CD4-positive, alpha-beta memory T cell (primary cell): ENCODE results near the gene NR1D1. TPM values are rescaled to one million over a fixed set of nuclear protein-coding genes. Genes with fewer than 3 reads are reported as not detected.

Source experiments
- CTCF ChIA-PET: fragments of 350-600 bp; sonication (Branson Sonifier 250); formaldehyde crosslinking; loops from one replicate; lab custom pipeline; 2021; ENCODE audit warnings: inconsistent platforms; ENCODE audit not compliant: partially characterized antibody; lab: Charles Lee
- POLR2A ChIA-PET: fragments of 350-600 bp; sonication (Branson Sonifier 250); formaldehyde crosslinking; loops from one replicate; lab custom pipeline; 2021; ENCODE audit not compliant: partially characterized antibody; lab: Charles Lee
- DNase-seq, 5 donors: peaks; one replicate each; pipeline versions ENCODE4 v3.0.0 to v3.0.0-alpha.2; 2020 to 2022; ENCODE audit warnings: mixed read lengths in 1 of 5
- H3K27ac ChIP-seq: one replicate; pipeline ENCODE4 v1.7.0; 2013; ENCODE audit warnings: low read depth, low read length
- H3K27me3 ChIP-seq: 2 replicates; pipeline ENCODE4 v1.7.0; 2013; ENCODE audit warnings: mild to moderate bottlenecking, low read length, moderate library complexity; ENCODE audit not compliant: insufficient read depth
- H3K36me3 ChIP-seq: 2 replicates; pipeline ENCODE4 v1.7.0; 2013; ENCODE audit warnings: mild to moderate bottlenecking, low read length, moderate library complexity; ENCODE audit not compliant: insufficient read depth
- H3K4me1 ChIP-seq: 2 replicates; pipeline ENCODE4 v1.7.0; 2013; ENCODE audit warnings: mild to moderate bottlenecking, low read length, moderate library complexity; ENCODE audit not compliant: insufficient read depth
- H3K4me3 ChIP-seq, 2 donors: one replicate each; pipeline ENCODE4 v1.7.0; 2013; ENCODE audit warnings: low read length in 2 of 2, mild to moderate bottlenecking in 1 of 2
- H3K9me3 ChIP-seq, 2 donors: one replicate each; pipeline ENCODE4 v1.7.0; 2013; ENCODE audit warnings: low read length in 2 of 2, control low read depth in 1 of 2; ENCODE audit not compliant: control insufficient read depth in 1 of 2
- H3K27ac Mint-ChIP-seq, 7 donors: one replicate each; pipeline ENCODE4 v1.8.0; 2020 to 2021; ENCODE audit warnings: mixed read lengths in 7 of 7, mild to moderate bottlenecking in 6 of 7, inconsistent platforms in 3 of 7, moderate library complexity in 3 of 7
- H3K27me3 Mint-ChIP-seq, 2 donors: one replicate each; pipeline ENCODE4 v1.8.0; 2020 to 2021; ENCODE audit warnings: mixed read lengths in 2 of 2
- H3K36me3 Mint-ChIP-seq, 2 donors: one replicate each; pipeline ENCODE4 v1.8.0; 2020 to 2021; ENCODE audit warnings: mixed read lengths in 2 of 2, inconsistent platforms in 1 of 2, mild to moderate bottlenecking in 1 of 2
- H3K4me1 Mint-ChIP-seq, 4 donors: one replicate each; pipeline ENCODE4 v1.8.0; 2020 to 2021; ENCODE audit warnings: mixed read lengths in 4 of 4, mild to moderate bottlenecking in 1 of 4
- H3K4me3 Mint-ChIP-seq, 8 donors: one replicate each; pipeline ENCODE4 v1.8.0; 2020 to 2021; ENCODE audit warnings: mixed read lengths in 8 of 8, mild to moderate bottlenecking in 7 of 8, moderate library complexity in 6 of 8, inconsistent platforms in 3 of 8
- H3K9me3 Mint-ChIP-seq, 8 donors: one replicate each; pipeline ENCODE4 v1.8.0; 2020 to 2021; ENCODE audit warnings: mixed read lengths in 8 of 8, mild to moderate bottlenecking in 5 of 8, inconsistent platforms in 3 of 8, moderate library complexity in 1 of 8
- intact Hi-C: fragments of 100-400 bp; cut with micrococcal nuclease; formaldehyde crosslinking; loops from one replicate; pipeline ENCODE4 v1.15.1; 2023
- polyA plus RNA-seq, 2 donors: library from polyadenylated mRNA; unstranded; fragments of 300-500 nt; fragmentation: Illumina TruSeq; gene quantifications; one replicate each; pipeline ENCODE4 v1.2.3, GENCODE V29; 2021
- total RNA-seq, 2 experiments: library from RNA; stranded (reverse); gene quantifications; one replicate each; pipeline ENCODE4 v1.2.3, GENCODE V29; 2021

NR1D1 gene
- total and polyA plus RNA-seq, 4 experiments from 2014 or later = 5.7 to 15.1 (median 13.6) TPM

DNA sequence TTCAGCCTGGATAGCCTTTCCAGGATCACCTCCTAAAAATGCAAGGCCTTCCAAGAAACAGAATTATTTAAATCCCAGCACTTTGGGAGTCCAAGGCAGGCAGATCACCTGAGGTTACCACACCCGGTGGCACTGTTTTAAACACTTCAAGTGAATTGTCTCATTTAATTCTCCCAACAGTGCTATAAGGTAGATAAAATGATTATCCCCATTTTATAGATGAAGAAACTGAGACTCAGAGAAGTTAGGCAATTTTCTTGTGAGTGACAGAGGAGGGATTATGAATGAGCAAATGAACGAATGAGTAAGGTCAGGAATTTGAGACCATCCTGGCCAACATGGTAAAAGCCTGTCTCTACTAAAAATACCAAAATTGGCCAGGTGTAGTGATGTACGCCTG lies 20.8 kb downstream of the NR1D1 start:
- peaks cover 0 to 1% (median 0%) of the 10 kb centered on the region in 8 donors for H3K9me3 Mint-ChIP-seq
- ChIA-PET CTCF (interaction anchor here (1.2 to 26.4 kb wide), 3 partner anchors 15 to 70 kb away, joined by 3 to 543 read pairs (median 139); partner anchors contain the start of genes NR1D1 and THRA), POLR2A (no interaction called here)
- H3K27ac Mint-ChIP-seq = peak overlapping the region in 3 of 7 donors; percentile 25 to 30 (median 29)
- Histone ChIP-seq H3K4me1 (peaks cover 17% of the 10 kb centered on the region), H3K27ac (no peak overlapping the region), H3K9me3 (no peaks in the 10 kb centered on the region), H3K27me3 (no peaks in the 10 kb centered on the region), H3K4me3 (no peak overlapping the region), H3K36me3 (peaks cover 10% of the 10 kb centered on the region)
- H3K27me3 Mint-ChIP-seq = no peaks in the 10 kb centered on the region
- H3K4me1 Mint-ChIP-seq = peaks cover 11 to 23% (median 18%) of the 10 kb centered on the region in 4 donors
- H3K36me3 Mint-ChIP-seq = peaks cover 21 to 38% of the 10 kb centered on the region in 2 donors
- DNase-seq = no peak
- intact Hi-C loops = no loop called here
- no peak overlapping the region for H3K4me3 Mint-ChIP-seq

GRCh38 chr17:40076591-40076990 lies 23.8 kb downstream of the NR1D1 start:
- Histone ChIP-seq H3K27me3 (no peaks in the 10 kb centered on the region), H3K27ac (no peak overlapping the region), H3K4me3 (no peak overlapping the region), H3K4me1 (peaks cover 26% of the 10 kb centered on the region), H3K9me3 (no peaks in the 10 kb centered on the region), H3K36me3 (no peaks in the 10 kb centered on the region)
- ChIA-PET CTCF (interaction anchor here (1.1 to 26.4 kb wide), 11 partner anchors 9 to 126 kb away, joined by 3 to 543 read pairs (median 13); partner anchors contain the start of genes NR1D1 and THRA), POLR2A (interaction anchor here (1.7 to 15.8 kb wide), 6 partner anchors 12 to 45 kb away, joined by 3 to 304 read pairs (median 18); partner anchors contain the start of genes MED24 and NR1D1)
- Mint-ChIP-seq H3K27me3 (no peaks in the 10 kb centered on the region), H3K4me1 (peaks cover 17 to 33% (median 27%) of the 10 kb centered on the region in 4 donors), H3K4me3 (no peak overlapping the region), H3K36me3 (peaks cover 8 to 25% of the 10 kb centered on the region in 2 donors), H3K9me3 (peaks cover 0 to 1% (median 0%) of the 10 kb centered on the region in 8 donors), H3K27ac (no peak overlapping the region)
- intact Hi-C loops = no loop called here
- DNase-seq = peak in 1 of 5 donors; percentile 5

GRCh38 chr17:40075942-40076498 lies 24.4 kb downstream of the NR1D1 start:
- Histone ChIP-seq H3K4me1 (peaks cover 31% of the 10 kb centered on the region), H3K27me3 (no peaks in the 10 kb centered on the region), H3K36me3 (no peaks in the 10 kb centered on the region), H3K9me3 (no peaks in the 10 kb centered on the region), H3K4me3 (no peak overlapping the region), H3K27ac (no peak overlapping the region)
- POLR2A ChIA-PET = interaction anchor here (0.6 to 15.8 kb wide), 12 partner anchors 9 to 64 kb away, joined by 3 to 304 read pairs (median 8); partner anchors contain the start of genes CASC3, MED24, NR1D1 and THRA
- CTCF ChIA-PET = interaction anchor here (0.6 to 26.4 kb wide), 27 partner anchors 9 to 235 kb away, joined by 3 to 543 read pairs (median 7); partner anchors contain the start of genes CASC3, MED24, NR1D1 and PSMD3
- H3K4me3 Mint-ChIP-seq = peak overlapping the region in 4 of 8 donors; percentile 35 to 80 (median 63)
- H3K9me3 Mint-ChIP-seq = peaks cover 0 to 1% (median 0%) of the 10 kb centered on the region in 8 donors
- DNase-seq = peak in 1 of 5 donors; percentile 2
- H3K27me3 Mint-ChIP-seq = no peaks in the 10 kb centered on the region
- peaks cover 8 to 24% of the 10 kb centered on the region in 2 donors for H3K36me3 Mint-ChIP-seq
- intact Hi-C loops = loop anchor here (1.0 to 2.0 kb wide), 3 partner anchors 23 to 63 kb away; no protein-coding TSS in a partner anchor
- H3K27ac Mint-ChIP-seq = peak overlapping the region in 4 of 7 donors; percentile 54 to 93 (median 66)
- H3K4me1 Mint-ChIP-seq = peaks cover 17 to 39% (median 29%) of the 10 kb centered on the region in 4 donors

GRCh38 chr17:40075201-40075941 lies 25.0 kb downstream of the NR1D1 start:
- Histone ChIP-seq H3K27ac (peak overlapping the region; percentile 8), H3K4me3 (no peak overlapping the region), H3K4me1 (peaks cover 38% of the 10 kb centered on the region), H3K27me3 (no peaks in the 10 kb centered on the region), H3K9me3 (no peaks in the 10 kb centered on the region), H3K36me3 (no peaks in the 10 kb centered on the region)
- Mint-ChIP-seq H3K36me3 (peaks cover 8 to 22% of the 10 kb centered on the region in 2 donors), H3K4me3 (peak overlapping the region in 7 of 8 donors; percentile 17 to 80 (median 35)), H3K27ac (peak overlapping the region; percentile 60 to 93 (median 77)), H3K9me3 (peaks cover 0 to 1% (median 0%) of the 10 kb centered on the region in 8 donors), H3K4me1 (peaks cover 20 to 45% (median 33%) of the 10 kb centered on the region in 4 donors), H3K27me3 (no peaks in the 10 kb centered on the region)
- ChIA-PET CTCF (interaction anchor here (0.6 to 26.4 kb wide), 35 partner anchors 10 to 236 kb away, joined by 3 to 543 read pairs (median 4); partner anchors contain the start of genes CASC3, MED24, NR1D1 and PSMD3), POLR2A (interaction anchor here (0.6 to 15.8 kb wide), 12 partner anchors 9 to 64 kb away, joined by 3 to 304 read pairs (median 8); partner anchors contain the start of genes CASC3, MED24, NR1D1 and THRA)
- intact Hi-C loops = loop anchor here (1.0 to 2.0 kb wide), 3 partner anchors 24 to 63 kb away; no protein-coding TSS in a partner anchor
- DNase-seq = peak; percentile 59 to 71 (median 63)

DNA sequence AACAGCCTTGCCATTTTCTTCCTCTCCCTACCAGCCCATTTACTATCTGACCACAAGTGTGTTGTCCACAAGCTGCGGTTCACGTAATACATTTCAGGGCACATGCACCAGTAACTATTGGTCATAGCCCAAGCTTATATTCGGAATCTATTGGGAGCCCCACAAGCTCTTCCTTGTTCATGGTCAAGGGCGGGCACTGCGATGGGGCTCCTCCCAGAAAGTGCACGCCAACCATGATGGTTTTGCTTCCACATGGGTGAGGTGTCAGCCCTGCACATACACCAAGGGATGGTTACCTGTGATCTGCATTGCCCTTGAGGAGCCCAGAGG lies 25.6 kb downstream of the NR1D1 start:
- Mint-ChIP-seq H3K4me1 (peaks cover 24 to 51% (median 38%) of the 10 kb centered on the region in 4 donors), H3K36me3 (peaks cover 8 to 21% of the 10 kb centered on the region in 2 donors), H3K27ac (peak overlapping the region in 6 of 7 donors; percentile 25 to 93 (median 66)), H3K4me3 (no peak overlapping the region), H3K9me3 (peaks cover 0 to 1% (median 0%) of the 10 kb centered on the region in 8 donors), H3K27me3 (no peaks in the 10 kb centered on the region)
- Histone ChIP-seq H3K4me1 (peaks cover 43% of the 10 kb centered on the region), H3K36me3 (no peaks in the 10 kb centered on the region), H3K27ac (no peak overlapping the region), H3K9me3 (no peaks in the 10 kb centered on the region), H3K4me3 (no peak overlapping the region), H3K27me3 (no peaks in the 10 kb centered on the region)
- DNase-seq = no peak
- ChIA-PET POLR2A (interaction anchor here (1.2 to 15.8 kb wide), 8 partner anchors 8 to 50 kb away, joined by 4 to 304 read pairs (median 18); partner anchors contain the start of genes MED24, NR1D1 and THRA), CTCF (interaction anchor here (0.8 to 26.4 kb wide), 29 partner anchors 10 to 228 kb away, joined by 3 to 543 read pairs (median 6); partner anchors contain the start of genes CASC3, MED24, NR1D1 and PSMD3)
- intact Hi-C loops = loop anchor here (1.0 to 2.0 kb wide), 3 partner anchors 24 to 62 kb away; no protein-coding TSS in a partner anchor

DNA sequence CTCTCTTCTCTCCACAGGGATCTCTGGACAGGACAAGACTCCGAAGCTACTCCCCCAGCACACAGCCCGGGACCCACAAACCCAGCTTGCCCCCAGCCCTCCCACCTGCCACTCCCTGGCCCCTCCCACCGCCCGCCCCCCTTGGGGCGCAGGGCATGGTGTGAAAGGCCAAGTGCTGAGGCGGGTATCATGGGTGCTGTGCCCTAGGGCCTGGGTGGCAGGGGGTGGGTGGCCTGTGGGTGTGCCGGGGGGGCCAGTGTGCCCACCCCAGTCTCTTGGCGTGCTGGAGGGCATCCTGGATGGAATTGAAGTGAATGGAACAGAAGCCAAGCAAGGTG lies 26.2 kb downstream of the NR1D1 start:
- Mint-ChIP-seq H3K4me3 (no peak overlapping the region), H3K27ac (peak overlapping the region in 6 of 7 donors; percentile 25 to 83 (median 78)), H3K4me1 (peaks cover 29 to 57% (median 44%) of the 10 kb centered on the region in 4 donors), H3K27me3 (no peaks in the 10 kb centered on the region), H3K9me3 (peaks cover 0 to 1% (median 0%) of the 10 kb centered on the region in 8 donors), H3K36me3 (peaks cover 8 to 24% of the 10 kb centered on the region in 2 donors)
- DNase-seq = no peak
- no peak overlapping the region for H3K27ac ChIP-seq
- intact Hi-C loops = loop anchor here (2.0 kb wide), 1 partner anchor 61 kb away; no protein-coding TSS in a partner anchor
- H3K9me3 ChIP-seq = no peaks in the 10 kb centered on the region
- ChIA-PET CTCF (interaction anchor here (0.8 to 26.4 kb wide), 13 partner anchors 10 to 111 kb away, joined by 3 to 543 read pairs (median 18); partner anchors contain the start of genes MED24, NR1D1 and THRA), POLR2A (interaction anchor here (2.5 to 15.8 kb wide), 4 partner anchors 9 to 37 kb away, joined by 17 to 304 read pairs (median 98); partner anchors contain the start of gene NR1D1)
- no peak overlapping the region for H3K4me3 ChIP-seq
- no peaks in the 10 kb centered on the region for H3K36me3 ChIP-seq
- H3K27me3 ChIP-seq = no peaks in the 10 kb centered on the region
- peaks cover 50% of the 10 kb centered on the region for H3K4me1 ChIP-seq
